Loucy (cell line): ENCODE results near the gene OR2M5.

Experiments
- H2AFZ ChIP-seq: fragments of 200-600 bp; sonication (generic); 2 replicates; pipeline ENCODE4 v1.6.0; 2016; ENCODE audit warnings: antibody characterized with exemption, mild to moderate bottlenecking, low read length, moderate library complexity
- H3F3A ChIP-seq: fragments of 200-600 bp; 2 replicates; pipeline ENCODE4 v1.6.0; 2016; ENCODE audit warnings: antibody characterized with exemption, low read depth, mild to moderate bottlenecking
- H3K27me3 ChIP-seq: fragments of 200-600 bp; sonication (generic); 2 replicates; pipeline ENCODE4 v1.6.1; 2014; ENCODE audit warnings: low read length, mild to moderate bottlenecking; ENCODE audit not compliant: insufficient read depth, poor library complexity, severe bottlenecking
- H3K36me3 ChIP-seq: fragments of 200-600 bp; sonication (generic); 2 replicates; pipeline ENCODE4 v1.6.1; 2016; ENCODE audit warnings: low read length; ENCODE audit not compliant: insufficient read depth
- H3K4me1 ChIP-seq: fragments of 200-600 bp; sonication (generic); 2 replicates; pipeline ENCODE4 v1.5.1; 2014; ENCODE audit warnings: low read length, mild to moderate bottlenecking; ENCODE audit not compliant: insufficient read depth, poor library complexity, severe bottlenecking
- H3K4me2 ChIP-seq: fragments of 200-600 bp; sonication (generic); 2 replicates; pipeline ENCODE4 v1.6.0; 2014; ENCODE audit warnings: antibody characterized with exemption, low read length, low read depth, mild to moderate bottlenecking; ENCODE audit not compliant: poor library complexity, severe bottlenecking
- H3K4me3 ChIP-seq: fragments of 200-600 bp; sonication (generic); 2 replicates; pipeline ENCODE4 v1.5.1; 2014; ENCODE audit warnings: low read length, mild to moderate bottlenecking, mixed read lengths; ENCODE audit not compliant: poor library complexity, severe bottlenecking
- H3K79me2 ChIP-seq: fragments of 200-600 bp; sonication (generic); 2 replicates; pipeline ENCODE4 v1.6.1; 2014; ENCODE audit warnings: low read length; ENCODE audit not compliant: insufficient read depth
- H3K9ac ChIP-seq: fragments of 200-600 bp; sonication (generic); 2 replicates; pipeline ENCODE4 v1.6.0; 2014; ENCODE audit warnings: mild to moderate bottlenecking, low read depth, low read length, moderate library complexity; ENCODE audit not compliant: poor library complexity, severe bottlenecking
- H3K9me2 ChIP-seq: fragments of 200-600 bp; sonication (generic); replicated peaks from 2 replicates; pipeline ENCODE4 v1.6.1; 2016; ENCODE audit warnings: low read depth, low read length, mixed read lengths
- H3K9me3 ChIP-seq: fragments of 200-600 bp; sonication (generic); 2 replicates; pipeline ENCODE4 v1.6.1; 2014; ENCODE audit warnings: mild to moderate bottlenecking, antibody characterized with exemption, low read length, low read depth; ENCODE audit not compliant: insufficient read depth
- H4K20me1 ChIP-seq: fragments of 200-600 bp; sonication (generic); 2 replicates; pipeline ENCODE4 v1.6.0; 2014; ENCODE audit warnings: antibody characterized with exemption, low read length, mild to moderate bottlenecking; ENCODE audit not compliant: insufficient read depth, poor library complexity, severe bottlenecking
- EZH2phosphoT487 ChIP-seq: fragments of 200-600 bp; IDR thresholded peaks from 2 replicates; pipeline ENCODE4 v1.6.1; 2018; ENCODE audit warnings: antibody characterized with exemption, mild to moderate bottlenecking, moderate library complexity, borderline replicate concordance
- TF ChIP-seq, protein P1 (sequence below): fragments of 200-600 bp; sonication (generic); conservative IDR thresholded peaks from 2 replicates; pipeline ENCODE4 v1.5.1; 2014; ENCODE audit warnings: mild to moderate bottlenecking, antibody characterized with exemption, low read length

OR2M5 gene, protein sequence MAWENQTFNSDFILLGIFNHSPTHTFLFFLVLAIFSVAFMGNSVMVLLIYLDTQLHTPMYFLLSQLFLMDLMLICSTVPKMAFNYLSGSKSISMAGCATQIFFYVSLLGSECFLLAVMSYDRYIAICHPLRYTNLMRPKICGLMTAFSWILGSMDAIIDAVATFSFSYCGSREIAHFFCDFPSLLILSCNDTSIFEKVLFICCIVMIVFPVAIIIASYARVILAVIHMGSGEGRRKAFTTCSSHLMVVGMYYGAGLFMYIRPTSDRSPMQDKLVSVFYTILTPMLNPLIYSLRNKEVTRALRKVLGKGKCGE

DNA sequence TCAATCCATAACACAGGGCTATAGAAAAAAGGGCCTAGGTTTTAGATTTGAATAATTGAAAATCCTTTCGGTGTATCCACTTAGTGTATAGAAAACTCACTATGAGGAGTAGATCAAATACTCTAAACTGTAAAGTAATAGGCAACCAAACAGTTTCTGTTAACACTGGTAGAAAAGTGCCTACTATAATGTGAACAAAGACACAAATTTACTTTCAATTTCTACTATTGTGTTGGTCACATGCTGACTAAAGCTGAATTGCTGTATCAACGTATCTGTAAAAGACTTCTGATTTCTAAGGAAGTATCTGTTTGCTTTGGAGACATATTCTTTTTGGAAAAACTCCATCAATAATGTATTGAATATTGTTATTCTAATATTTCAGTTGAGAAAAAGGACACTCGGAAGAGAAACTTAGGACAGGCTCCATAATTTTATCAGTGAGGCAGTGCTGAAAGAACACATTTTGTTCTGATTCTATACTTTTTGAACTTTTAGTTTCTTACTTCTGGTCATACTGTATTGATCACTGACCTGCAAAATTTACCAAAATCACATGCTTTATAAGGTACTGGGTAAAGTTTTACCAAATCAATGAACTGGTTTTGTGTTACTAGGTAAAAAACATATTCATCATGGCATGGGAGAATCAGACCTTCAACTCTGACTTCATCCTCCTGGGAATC is at the start of gene OR2M5:
Gene OR2M5, plus strand, starts transcription at position 636 of the 686 bp plus-strand sequence. Its CDS starts 0 bp downstream, at position 636.
- TF ChIP-seq, protein P1, sequence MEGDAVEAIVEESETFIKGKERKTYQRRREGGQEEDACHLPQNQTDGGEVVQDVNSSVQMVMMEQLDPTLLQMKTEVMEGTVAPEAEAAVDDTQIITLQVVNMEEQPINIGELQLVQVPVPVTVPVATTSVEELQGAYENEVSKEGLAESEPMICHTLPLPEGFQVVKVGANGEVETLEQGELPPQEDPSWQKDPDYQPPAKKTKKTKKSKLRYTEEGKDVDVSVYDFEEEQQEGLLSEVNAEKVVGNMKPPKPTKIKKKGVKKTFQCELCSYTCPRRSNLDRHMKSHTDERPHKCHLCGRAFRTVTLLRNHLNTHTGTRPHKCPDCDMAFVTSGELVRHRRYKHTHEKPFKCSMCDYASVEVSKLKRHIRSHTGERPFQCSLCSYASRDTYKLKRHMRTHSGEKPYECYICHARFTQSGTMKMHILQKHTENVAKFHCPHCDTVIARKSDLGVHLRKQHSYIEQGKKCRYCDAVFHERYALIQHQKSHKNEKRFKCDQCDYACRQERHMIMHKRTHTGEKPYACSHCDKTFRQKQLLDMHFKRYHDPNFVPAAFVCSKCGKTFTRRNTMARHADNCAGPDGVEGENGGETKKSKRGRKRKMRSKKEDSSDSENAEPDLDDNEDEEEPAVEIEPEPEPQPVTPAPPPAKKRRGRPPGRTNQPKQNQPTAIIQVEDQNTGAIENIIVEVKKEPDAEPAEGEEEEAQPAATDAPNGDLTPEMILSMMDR: no peak
- TF ChIP-seq EZH2phosphoT487: no peak
- H3K79me2 ChIP-seq: no peaks in the 10 kb centered on the region
- no peaks in the 10 kb centered on the region for H3K27me3 ChIP-seq
- no peak within 1 kb of the TSS for H2AFZ ChIP-seq
- H4K20me1 ChIP-seq: no peaks in the 10 kb centered on the region
- no peak within 1 kb of the TSS for H3K9ac ChIP-seq
- H3K4me3 ChIP-seq: no peak within 1 kb of the TSS
- no peaks in the 10 kb centered on the region for H3K4me1 ChIP-seq
- no peaks in the 10 kb centered on the region for H3K9me3 ChIP-seq
- H3K4me2 ChIP-seq: no peak within 1 kb of the TSS
- H3K9me2 ChIP-seq: no peaks in the 10 kb centered on the region
- H3K36me3 ChIP-seq: no peaks in the 10 kb centered on the region
- no peaks in the 10 kb centered on the region for H3F3A ChIP-seq

DNA sequence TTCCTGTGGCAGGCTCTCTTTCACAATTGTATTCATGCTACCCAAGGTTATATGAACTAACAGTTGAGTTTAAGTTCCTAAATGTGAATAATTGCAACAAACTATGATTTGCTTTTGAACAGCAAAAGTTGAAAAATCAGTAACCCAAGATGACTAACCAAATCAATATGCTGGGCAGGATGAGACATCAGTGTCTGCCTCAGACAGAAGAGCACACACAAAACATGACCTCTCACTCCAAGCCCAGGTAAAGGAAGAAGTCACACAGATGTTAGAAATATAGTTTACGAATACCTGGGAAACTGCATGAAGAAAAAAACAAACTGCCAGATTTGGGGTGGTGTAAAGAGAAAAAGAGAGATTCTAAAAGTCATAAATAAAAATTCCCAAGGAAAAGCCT is 46.4 kb upstream of the OR2M5 start:
- H3K36me3 ChIP-seq: no peaks in the 10 kb centered on the region
- no peak overlapping the region for H3K4me3 ChIP-seq
- no peak overlapping the region for H3K4me2 ChIP-seq
- TF ChIP-seq EZH2phosphoT487: no peak
- TF ChIP-seq, protein P1: no peak
- no peak overlapping the region for H3K9ac ChIP-seq
- no peaks in the 10 kb centered on the region for H4K20me1 ChIP-seq
- no peaks in the 10 kb centered on the region for H3K27me3 ChIP-seq
- no peaks in the 10 kb centered on the region for H3K79me2 ChIP-seq
- H3K9me2 ChIP-seq: no peaks in the 10 kb centered on the region
- no peak overlapping the region for H2AFZ ChIP-seq
- no peaks in the 10 kb centered on the region for H3K4me1 ChIP-seq
- H3K9me3 ChIP-seq: no peaks in the 10 kb centered on the region
- no peaks in the 10 kb centered on the region for H3F3A ChIP-seq

DNA sequence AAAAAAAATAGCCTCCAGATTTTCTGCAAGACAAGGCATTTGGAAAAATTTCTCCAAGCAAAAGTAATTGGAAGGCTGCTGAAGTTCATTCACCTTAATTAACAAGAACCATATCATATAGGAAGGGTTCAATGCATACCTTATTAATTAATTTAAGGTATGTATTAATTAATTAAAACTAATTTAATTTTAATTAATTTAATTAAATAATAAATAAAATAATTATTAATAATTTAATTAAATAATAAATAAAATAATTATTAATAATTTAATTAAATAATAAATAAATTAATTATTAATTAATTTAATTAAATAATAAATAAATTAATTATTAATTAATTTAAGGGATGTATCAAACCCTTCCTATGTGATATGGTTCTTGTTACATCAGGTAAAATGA is 42.1 kb upstream of the OR2M5 start:
- Histone ChIP-seq H3K4me1 (no peaks in the 10 kb centered on the region), H3K4me3 (no peak overlapping the region), H3F3A (no peaks in the 10 kb centered on the region), H2AFZ (no peak overlapping the region), H3K9me3 (no peaks in the 10 kb centered on the region), H3K36me3 (no peaks in the 10 kb centered on the region), H3K4me2 (no peak overlapping the region), H3K9ac (no peak overlapping the region), H3K9me2 (no peaks in the 10 kb centered on the region), H3K27me3 (no peaks in the 10 kb centered on the region), H4K20me1 (no peaks in the 10 kb centered on the region), H3K79me2 (no peaks in the 10 kb centered on the region)
- TF ChIP-seq, protein P1: no peak
- TF ChIP-seq EZH2phosphoT487: no peak
